ENCODE results near the gene FOXK2. TPM values are rescaled to one million over a fixed set of nuclear protein-coding genes. Genes with fewer than 3 reads are reported as not detected.
A peak's percentile ranks its signal among the peaks of the same experiment; 100 is the strongest.

FOXK2 gene
- total RNA-seq, 1 experiment from 2014 or later: 118 TPM

- Histone ChIP-seq H3K36me3 (ENCODE audit: control insufficient read depth, insufficient read depth, low read length) (peaks cover 9% of the 10 kb centered on the region), H3K4me1 (no peaks in the 10 kb centered on the region), H3K9me3 (no peaks in the 10 kb centered on the region), H3K27me3 (replicated peaks; ENCODE audit: control insufficient read depth, insufficient read depth, low read length) (no peaks in the 10 kb centered on the region), H3K4me3 (ENCODE audit: low read depth, low read length) (no peak overlapping the region)
- Mint-ChIP-seq H3K27ac (ENCODE audit: unreplicated experiment) (peak overlapping the region; percentile 30), H3K4me3 (ENCODE audit: unreplicated experiment) (no peak overlapping the region), H3K4me1 (ENCODE audit: low read depth, unreplicated experiment) (peaks cover 8% of the 10 kb centered on the region), H3K9me3 (ENCODE audit: unreplicated experiment) (no peaks in the 10 kb centered on the region), H3K36me3 (ENCODE audit: insufficient read depth, unreplicated experiment) (peaks cover 83% of the 10 kb centered on the region), H3K27me3 (ENCODE audit: insufficient read depth, unreplicated experiment) (no peaks in the 10 kb centered on the region)
- intact Hi-C loops (cut with micrococcal nuclease; ENCODE audit: unreplicated experiment): no loop called here
- ChIA-PET CTCF (no interaction called here), POLR2A (no interaction called here)
- DNase-seq: no peak
- BruUV-seq (replicated peaks): no TSS peak
- TF ChIP-seq, protein P1, sequence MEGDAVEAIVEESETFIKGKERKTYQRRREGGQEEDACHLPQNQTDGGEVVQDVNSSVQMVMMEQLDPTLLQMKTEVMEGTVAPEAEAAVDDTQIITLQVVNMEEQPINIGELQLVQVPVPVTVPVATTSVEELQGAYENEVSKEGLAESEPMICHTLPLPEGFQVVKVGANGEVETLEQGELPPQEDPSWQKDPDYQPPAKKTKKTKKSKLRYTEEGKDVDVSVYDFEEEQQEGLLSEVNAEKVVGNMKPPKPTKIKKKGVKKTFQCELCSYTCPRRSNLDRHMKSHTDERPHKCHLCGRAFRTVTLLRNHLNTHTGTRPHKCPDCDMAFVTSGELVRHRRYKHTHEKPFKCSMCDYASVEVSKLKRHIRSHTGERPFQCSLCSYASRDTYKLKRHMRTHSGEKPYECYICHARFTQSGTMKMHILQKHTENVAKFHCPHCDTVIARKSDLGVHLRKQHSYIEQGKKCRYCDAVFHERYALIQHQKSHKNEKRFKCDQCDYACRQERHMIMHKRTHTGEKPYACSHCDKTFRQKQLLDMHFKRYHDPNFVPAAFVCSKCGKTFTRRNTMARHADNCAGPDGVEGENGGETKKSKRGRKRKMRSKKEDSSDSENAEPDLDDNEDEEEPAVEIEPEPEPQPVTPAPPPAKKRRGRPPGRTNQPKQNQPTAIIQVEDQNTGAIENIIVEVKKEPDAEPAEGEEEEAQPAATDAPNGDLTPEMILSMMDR (IDR thresholded peaks at IDR 0.05; ENCODE audit: insufficient read depth in 1 of 2, low read depth in 1 of 2, low read length in 1 of 2, severe bottlenecking in 1 of 2, unreplicated experiment in 1 of 2): no peak
Measured at GRCh38 chr17:82587234-82588086, 67.9 kb downstream of the FOXK2 start.

DNA sequence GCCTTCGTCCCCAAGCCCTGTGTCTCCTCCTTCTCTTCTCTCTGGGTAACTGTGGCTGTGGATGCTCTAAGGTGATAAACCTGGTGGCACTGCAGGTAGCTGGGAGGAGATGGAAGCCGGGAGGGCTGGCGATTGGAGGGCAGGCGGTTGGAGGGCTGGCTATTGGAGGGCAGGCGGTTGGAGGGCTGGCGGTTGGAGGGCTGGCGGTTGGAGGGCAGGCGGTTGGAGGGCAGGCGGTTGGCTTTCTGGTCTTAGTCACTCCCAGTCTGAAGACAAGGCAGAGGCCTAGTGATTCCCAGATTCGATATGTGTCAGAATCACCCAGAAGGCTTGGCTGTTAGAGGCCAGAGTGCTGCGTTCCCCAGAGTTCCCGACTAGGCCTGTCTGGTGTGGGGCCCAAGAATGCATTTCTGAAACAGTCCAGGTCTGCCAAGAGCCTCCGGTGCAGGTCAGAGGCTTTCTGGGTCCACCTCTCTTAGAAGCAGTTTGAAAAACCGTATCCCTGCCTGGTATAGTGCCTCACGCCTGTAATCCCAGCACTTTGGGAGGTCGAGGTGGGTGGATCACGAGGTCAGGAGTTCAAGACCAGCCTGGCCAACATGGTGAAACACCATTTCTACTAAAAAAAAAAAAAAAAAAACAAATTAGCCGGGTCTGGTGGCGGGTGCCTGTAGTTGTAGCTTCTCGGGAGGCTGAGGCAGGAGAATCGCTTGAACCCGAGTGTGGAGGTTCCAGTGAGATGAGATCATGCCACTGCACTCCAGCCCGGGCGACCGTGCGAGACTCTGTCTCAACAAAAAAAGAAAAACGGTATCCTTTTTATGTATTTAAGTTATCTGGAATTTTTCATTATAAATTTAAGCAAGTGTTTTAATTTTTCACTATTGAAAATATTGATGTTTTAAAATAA lies 69.0 kb downstream of the FOXK2 start:
- no peak overlapping the region for H3K4me3 Mint-ChIP-seq (ENCODE audit: unreplicated experiment)
- Histone ChIP-seq H3K4me3 (ENCODE audit: low read depth, low read length) (no peak overlapping the region), H3K36me3 (ENCODE audit: control insufficient read depth, insufficient read depth, low read length) (peaks cover 9% of the 10 kb centered on the region), H3K4me1 (no peaks in the 10 kb centered on the region), H3K9me3 (no peaks in the 10 kb centered on the region), H3K27me3 (replicated peaks; ENCODE audit: control insufficient read depth, insufficient read depth, low read length) (no peaks in the 10 kb centered on the region)
- ChIA-PET POLR2A (no interaction called here), CTCF (no interaction called here)
- peaks cover 80% of the 10 kb centered on the region for H3K36me3 Mint-ChIP-seq (ENCODE audit: insufficient read depth, unreplicated experiment)
- TF ChIP-seq, protein P1 (IDR thresholded peaks at IDR 0.05; ENCODE audit: insufficient read depth in 1 of 2, low read depth in 1 of 2, low read length in 1 of 2, severe bottlenecking in 1 of 2, unreplicated experiment in 1 of 2): no peak
- BruUV-seq (replicated peaks): no TSS peak
- H3K27me3 Mint-ChIP-seq (ENCODE audit: insufficient read depth, unreplicated experiment): no peaks in the 10 kb centered on the region
- intact Hi-C loops (cut with micrococcal nuclease; ENCODE audit: unreplicated experiment): no loop called here
- peaks cover 11% of the 10 kb centered on the region for H3K4me1 Mint-ChIP-seq (ENCODE audit: low read depth, unreplicated experiment)
- DNase-seq: no peak
- no peak overlapping the region for H3K27ac Mint-ChIP-seq (ENCODE audit: unreplicated experiment)
- no peaks in the 10 kb centered on the region for H3K9me3 Mint-ChIP-seq (ENCODE audit: unreplicated experiment)

DNA sequence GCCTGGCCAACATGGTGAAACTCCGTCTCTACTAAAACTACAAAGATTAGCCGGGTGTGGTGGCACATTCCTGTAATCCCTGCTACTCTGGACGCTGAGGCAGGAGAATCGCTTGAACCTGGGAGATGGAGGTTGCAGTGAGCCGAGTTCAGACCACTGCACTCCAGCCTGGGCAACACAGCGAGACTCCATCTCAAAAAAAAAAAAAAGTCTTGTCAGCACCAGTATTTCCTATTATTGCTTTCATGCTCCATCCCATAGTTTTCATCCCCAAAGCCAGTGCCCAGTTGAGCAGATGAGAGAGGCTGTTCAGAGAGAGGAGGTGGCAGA lies 70.3 kb downstream of the FOXK2 start:
- CTCF ChIA-PET: no interaction called here
- Mint-ChIP-seq H3K27ac (ENCODE audit: unreplicated experiment) (no peak overlapping the region), H3K36me3 (ENCODE audit: insufficient read depth, unreplicated experiment) (peaks cover 80% of the 10 kb centered on the region), H3K4me3 (ENCODE audit: unreplicated experiment) (no peak overlapping the region), H3K4me1 (ENCODE audit: low read depth, unreplicated experiment) (peaks cover 11% of the 10 kb centered on the region), H3K27me3 (ENCODE audit: insufficient read depth, unreplicated experiment) (no peaks in the 10 kb centered on the region), H3K9me3 (ENCODE audit: unreplicated experiment) (no peaks in the 10 kb centered on the region)
- no peaks in the 10 kb centered on the region for H3K4me1 ChIP-seq
- TF ChIP-seq, protein P1 (IDR thresholded peaks at IDR 0.05; ENCODE audit: insufficient read depth in 1 of 2, low read depth in 1 of 2, low read length in 1 of 2, severe bottlenecking in 1 of 2, unreplicated experiment in 1 of 2): no peak
- peaks cover 8% of the 10 kb centered on the region for H3K36me3 ChIP-seq (ENCODE audit: control insufficient read depth, insufficient read depth, low read length)
- POLR2A ChIA-PET: no interaction called here
- H3K4me3 ChIP-seq (ENCODE audit: low read depth, low read length): no peak overlapping the region
- intact Hi-C loops (cut with micrococcal nuclease; ENCODE audit: unreplicated experiment): no loop called here
- no TSS peak for BruUV-seq (replicated peaks)
- DNase-seq: no peak
- no peaks in the 10 kb centered on the region for H3K9me3 ChIP-seq
- H3K27me3 ChIP-seq (replicated peaks; ENCODE audit: control insufficient read depth, insufficient read depth, low read length): no peaks in the 10 kb centered on the region
